GM12878 (cell line): ENCODE measurements around the gene SEPTIN1. TPM values are rescaled to one million over a fixed set of nuclear protein-coding genes. Genes with fewer than 3 reads are reported as not detected.

Experiments used
- ATAC-seq: fragments of 200-7000 bp; cut with Tn5 transposase; 3 replicates; pipeline ENCODE4 v1.9.1; 2020; ENCODE audit warnings: mild to moderate bottlenecking, moderate library complexity
- BruUV-seq: library from RNA; stranded (reverse); fragments of 400-500 nt; replicated peaks from 2 replicates; lab custom pipeline; 2021; lab: Mats Ljungman, UMichigan
- CTCF ChIA-PET: fragments of 300-600 bp; sonication (Branson Sonifier 250); formaldehyde crosslinking; extraction: SDS; loops from one replicate; lab custom pipeline; 2021; ENCODE audit warnings: inconsistent platforms; lab: Yijun Ruan, JAX
- POLR2A ChIA-PET: fragments of 350-600 bp; formaldehyde crosslinking; extraction: SDS; loops from one replicate; lab custom pipeline; 2021; ENCODE audit warnings: inconsistent platforms; lab: Charles Lee
- RAD21 ChIA-PET: fragments of 300-600 bp; sonication (Branson Sonifier 250); formaldehyde crosslinking; loops from one replicate; lab custom pipeline; 2023; ENCODE audit warnings: antibody characterized with exemption; ENCODE audit not compliant: unreplicated experiment; lab: Charles Lee
- SMC1A ChIA-PET: fragments of 300-600 bp; sonication (Branson Sonifier 250); formaldehyde crosslinking; loops from one replicate; lab custom pipeline; 2023; ENCODE audit not compliant: unreplicated experiment, uncharacterized antibody; lab: Charles Lee
- DNase-seq: peaks from one replicate; pipeline ENCODE4 v3.0.0-alpha.2; 2011; ENCODE audit warnings: low read depth, low spot score
- FAIRE-seq: peaks from 3 replicates; lab custom pipeline; 2011; peaks lifted over from hg19 to GRCh38; lab: Jason Lieb, UNC
- H2AFZ ChIP-seq: 2 replicates; pipeline ENCODE4 v1.6.0; 2011; ENCODE audit warnings: low read depth, low read length, control low read depth; ENCODE audit not compliant: control insufficient read depth
- H3K27ac ChIP-seq: 2 replicates; pipeline ENCODE4 v1.5.1; 2011; ENCODE audit warnings: control low read depth; ENCODE audit not compliant: control insufficient read depth, insufficient read depth
- H3K27me3 ChIP-seq, 2 experiments: replicated peaks in 1 of 2; 2 replicates each; pipeline versions ENCODE4 v1.6.0 to v1.6.1; 2011; ENCODE audit warnings: low read length in 1 of 2; ENCODE audit not compliant: control insufficient read depth in 2 of 2, insufficient read depth in 2 of 2
- H3K36me3 ChIP-seq, 2 experiments: 2 replicates each; pipeline ENCODE4 v1.5.1; 2011; ENCODE audit warnings: low read length in 1 of 2; ENCODE audit not compliant: control insufficient read depth in 2 of 2, insufficient read depth in 2 of 2
- H3K4me1 ChIP-seq: 2 replicates; pipeline ENCODE4 v1.6.1; 2011; ENCODE audit warnings: mild to moderate bottlenecking, low read length, moderate library complexity, mixed read lengths; ENCODE audit not compliant: control insufficient read depth, insufficient read depth
- H3K4me2 ChIP-seq: 2 replicates; pipeline ENCODE4 v1.6.0; 2011; ENCODE audit warnings: control low read depth; ENCODE audit not compliant: control insufficient read depth, insufficient read depth
- H3K4me3 ChIP-seq: fragments of 200-600 bp; sonication (generic); 2 replicates; pipeline ENCODE4 v1.5.1; 2016
- H3K79me2 ChIP-seq: 2 replicates; pipeline ENCODE4 v1.6.0; 2011; ENCODE audit warnings: low read length; ENCODE audit not compliant: control insufficient read depth, insufficient read depth
- H3K9ac ChIP-seq: 2 replicates; pipeline ENCODE4 v1.8.0; 2011; ENCODE audit warnings: low read length, control low read depth, mixed read lengths; ENCODE audit not compliant: control insufficient read depth, insufficient read depth
- H3K9me3 ChIP-seq: replicated peaks from 3 replicates; pipeline ENCODE4 v1.5.1; 2011; ENCODE audit warnings: mild to moderate bottlenecking, low read length; ENCODE audit not compliant: control insufficient read depth, insufficient read depth
- H4K20me1 ChIP-seq: 2 replicates; pipeline ENCODE4 v1.6.0; 2011; ENCODE audit not compliant: control insufficient read depth, insufficient read depth
- ETV6 ChIP-seq, 2 experiments: fragments of 450-650 bp in 1 of 2; IDR thresholded peaks in 1 of 2; conservative IDR thresholded peaks in 1 of 2; 2 replicates each; pipeline ENCODE4 v1.6.1; 2014; ENCODE audit warnings: antibody characterized with exemption in 1 of 2, borderline replicate concordance in 1 of 2, low read depth in 1 of 2, mild to moderate bottlenecking in 1 of 2, moderate library complexity in 1 of 2
- HDAC2 ChIP-seq: fragments of 200-600 bp; sonication (generic); IDR thresholded peaks from 2 replicates; pipeline ENCODE4 v1.6.1; 2017
- NR2C1 ChIP-seq: fragments of 450-650 bp; IDR thresholded peaks from 2 replicates; pipeline ENCODE4 v1.6.1; 2017; ENCODE audit warnings: antibody characterized with exemption, mild to moderate bottlenecking, moderate library complexity
- NR2C2 ChIP-seq: IDR thresholded peaks from 2 replicates; pipeline ENCODE4 v1.6.1; 2011; ENCODE audit warnings: borderline replicate concordance, low read depth; ENCODE audit not compliant: control insufficient read depth, insufficient read length
- NRF1 ChIP-seq: conservative IDR thresholded peaks from 2 replicates; pipeline ENCODE4 v1.6.1; 2011; ENCODE audit warnings: mild to moderate bottlenecking, low read depth, low read length, improper control_type of control experiment
- PKNOX1 ChIP-seq: fragments of 450-650 bp; IDR thresholded peaks from 2 replicates; pipeline ENCODE4 v1.6.1; 2016; ENCODE audit warnings: mild to moderate bottlenecking
- ZNF24 ChIP-seq: fragments of 450-650 bp; IDR thresholded peaks from 2 replicates; pipeline ENCODE4 v1.6.1; 2017; ENCODE audit warnings: antibody characterized with exemption, mild to moderate bottlenecking
- WGBS: methylation state at CpG from one replicate; pipeline ENCODE4 v1.1.6; 2016; ENCODE audit warnings: low lambda C conversion rate; ENCODE audit not compliant: insufficient replicate concordance, insufficient coverage; ENCODE audit errors: missing lambda C conversion rate; 5-methylcytosine and 5-hydroxymethylcytosine counted together
- in situ Hi-C: fragments of 300-500 bp; cut with MboI; formaldehyde crosslinking; loops from 9 replicates; pipeline ENCODE4 v1.14.3; 2018; ENCODE audit warnings: mixed read lengths
- intact Hi-C: fragments of 100-400 bp; cut with micrococcal nuclease; formaldehyde crosslinking; loops from one replicate; pipeline ENCODE4 v1.14.2; 2022; ENCODE audit not compliant: unreplicated experiment
- polyA plus RNA-seq, 11 experiments: library from polyadenylated mRNA; depleted of rRNA in 4 of 11; unstranded in 6 of 11; stranded (reverse) in 5 of 11; fragments of >200 nt; fragmentation: Nextera tagmentation in 4 of 11; fragmentation: Illumina TruSeq in 1 of 11; extraction: Ambion mirVana in 4 of 11; extraction: Trizol in 1 of 11; gene quantifications; 1 replicate in 1 of 11; 2 replicates in 10 of 11; pipeline versions ENCODE4 v1.2.1 to v1.2.3, GENCODE V29; 2011 to 2016; ENCODE audit warnings: inconsistent platforms in 2 of 11, missing spikeins in 2 of 11, low read depth in 1 of 11
- total RNA-seq, 4 experiments: library from RNA; depleted of rRNA in 3 of 4; stranded (reverse); fragments of >200 nt in 3 of 4; fragmentation: Illumina TruSeq in 1 of 4; extraction: Trizol in 1 of 4; gene quantifications; 2 replicates each; pipeline versions ENCODE4 v1.2.1 to v1.2.3, GENCODE V29; 2013 to 2021
- TF ChIP-seq, protein P1 (sequence below): IDR thresholded peaks from 2 replicates; pipeline ENCODE4 v1.6.1; 2011; ENCODE audit warnings: low read depth, low read length, improper control_type of control experiment, borderline replicate concordance
- TF ChIP-seq, protein P2 (sequence below): IDR thresholded peaks from 2 replicates; pipeline ENCODE4 v1.6.1; 2012; ENCODE audit warnings: low read depth, low read length, improper control_type of control experiment
- TF ChIP-seq, protein P3 (sequence below): fragments of 150-350 bp; IDR thresholded peaks from 2 replicates; pipeline ENCODE4 v1.6.1; 2014; ENCODE audit warnings: mild to moderate bottlenecking, low read depth, low read length
- TF ChIP-seq, protein P4 (sequence below): fragments of 450-650 bp; IDR thresholded peaks from 2 replicates; pipeline ENCODE4 v1.6.1; 2017; ENCODE audit warnings: mild to moderate bottlenecking
- TF ChIP-seq, protein P5 (sequence below): IDR thresholded peaks from 2 replicates; pipeline ENCODE4 v1.6.1; 2011; ENCODE audit warnings: borderline replicate concordance, low read depth, mild to moderate bottlenecking, moderate library complexity, mixed read lengths, low read length; ENCODE audit not compliant: insufficient read depth; ENCODE audit errors: extremely low read length

SEPTIN1 gene
- total and polyA plus RNA-seq, 10 of the 15 experiments (the other 5 are each of a cell fraction or from before 2014, with no cell fraction given): 2.8 to 153 (median 94.1) TPM

DNA sequence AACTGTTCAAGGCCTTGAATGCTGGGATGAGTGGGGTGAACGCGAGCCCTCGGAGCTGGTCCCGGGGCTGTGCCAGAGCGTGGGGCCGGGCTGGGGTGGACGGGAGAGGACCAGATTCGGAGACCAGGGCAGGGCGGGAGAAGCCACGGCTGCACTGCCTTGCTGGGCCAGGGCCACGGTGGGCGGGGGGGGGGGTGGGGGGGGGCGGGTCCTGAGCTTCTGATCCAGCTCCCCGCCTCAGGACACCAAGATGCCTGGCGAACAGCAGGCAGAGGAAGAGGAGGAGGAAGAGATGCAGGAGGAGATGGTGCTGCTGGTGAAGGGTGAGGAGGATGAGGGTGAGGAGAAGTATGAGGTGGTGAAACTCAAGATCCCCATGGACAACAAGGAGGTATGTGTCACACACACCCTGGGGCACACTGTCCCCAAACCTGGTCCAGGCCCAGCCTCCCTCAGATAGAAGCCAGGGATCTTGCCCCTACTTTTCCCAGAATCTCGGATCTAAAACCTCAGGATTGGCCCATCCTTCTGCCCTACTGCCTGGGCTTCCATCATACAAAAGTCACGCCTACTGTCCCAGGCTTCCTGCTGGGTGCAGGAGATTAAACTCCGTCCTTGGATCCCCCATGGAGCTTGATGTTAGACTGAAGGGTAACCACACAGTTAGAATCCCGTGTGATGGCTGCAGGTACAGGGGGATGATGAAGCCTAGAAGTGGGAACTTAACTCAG is 25.6 kb upstream of the SEPTIN1 start:
- Histone ChIP-seq H3K79me2 (no peaks in the 10 kb centered on the region; the same call in 1 of the 2 replicates), H3K27me3 (no peaks in the 10 kb centered on the region), H3K36me3 (peaks cover 0 to 2% of the 10 kb centered on the region in 2 experiments; a peak in 1 of 4 replicates), H4K20me1 (no peaks in the 10 kb centered on the region), H3K9me3 (no peaks in the 10 kb centered on the region), H3K4me3 (peak overlapping the region; percentile 83), H3K9ac (peak overlapping the region; percentile 13; the same call in 1 of the 2 replicates), H2AFZ (peak overlapping the region; percentile 55), H3K27ac (no peak overlapping the region), H3K4me1 (peaks cover 14% of the 10 kb centered on the region), H3K4me2 (peak overlapping the region; percentile 67)
- BruUV-seq: TSS peak; percentile 75
- CTCF ChIA-PET: interaction anchor here (0.6 to 8.1 kb wide), 20 partner anchors 8 to 316 kb away, joined by 3 to 70 read pairs (median 10); partner anchors contain the start of genes CD2BP2, DCTPP1, SEPTIN1 and TBC1D10B
- RAD21 ChIA-PET: interaction anchor here (0.5 to 4.4 kb wide), 18 partner anchors 8 to 376 kb away, joined by 3 to 33 read pairs (median 5); partner anchors contain the start of genes CD2BP2, DCTPP1, SEPTIN1 and TBC1D10B
- SMC1A ChIA-PET: interaction anchor here (0.9 to 3.8 kb wide), 9 partner anchors 8 to 316 kb away, joined by 3 to 18 read pairs (median 5); partner anchors contain the start of genes DCTPP1, SEPTIN1 and TBX6
- POLR2A ChIA-PET: interaction anchor here (1.1 to 2.4 kb wide), 5 partner anchors 12 to 316 kb away, joined by 3 to 12 read pairs (median 6); partner anchors contain the start of genes TBX6 and ZNF48
- FAIRE-seq (no peak), ATAC-seq (peak; percentile 10; the same call in 2 of the 3 replicates), DNase-seq (no peak)
- in situ Hi-C loops: loop anchor here (5.0 kb wide), 1 partner anchor 316 kb away; the partner anchor contains the start of gene TBX6
- 14% methylated on average over 11 of the region's 19 CpGs for WGBS
- TF ChIP-seq NR2C1 (no peak), NR2C2 (no peak), ETV6 (conservative IDR thresholded peaks at IDR 0.05 in 1 of 2, IDR thresholded peaks at IDR 0.05 in 1 of 2; ENCODE audit: borderline replicate concordance in 1 of 2, low read depth in 1 of 2) (no peak), NRF1 (no peak), PKNOX1 (no peak), HDAC2 (no peak), ZNF24 (no peak)
- TF ChIP-seq, protein P1, sequence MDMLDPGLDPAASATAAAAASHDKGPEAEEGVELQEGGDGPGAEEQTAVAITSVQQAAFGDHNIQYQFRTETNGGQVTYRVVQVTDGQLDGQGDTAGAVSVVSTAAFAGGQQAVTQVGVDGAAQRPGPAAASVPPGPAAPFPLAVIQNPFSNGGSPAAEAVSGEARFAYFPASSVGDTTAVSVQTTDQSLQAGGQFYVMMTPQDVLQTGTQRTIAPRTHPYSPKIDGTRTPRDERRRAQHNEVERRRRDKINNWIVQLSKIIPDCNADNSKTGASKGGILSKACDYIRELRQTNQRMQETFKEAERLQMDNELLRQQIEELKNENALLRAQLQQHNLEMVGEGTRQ: no peak
- TF ChIP-seq, protein P2, sequence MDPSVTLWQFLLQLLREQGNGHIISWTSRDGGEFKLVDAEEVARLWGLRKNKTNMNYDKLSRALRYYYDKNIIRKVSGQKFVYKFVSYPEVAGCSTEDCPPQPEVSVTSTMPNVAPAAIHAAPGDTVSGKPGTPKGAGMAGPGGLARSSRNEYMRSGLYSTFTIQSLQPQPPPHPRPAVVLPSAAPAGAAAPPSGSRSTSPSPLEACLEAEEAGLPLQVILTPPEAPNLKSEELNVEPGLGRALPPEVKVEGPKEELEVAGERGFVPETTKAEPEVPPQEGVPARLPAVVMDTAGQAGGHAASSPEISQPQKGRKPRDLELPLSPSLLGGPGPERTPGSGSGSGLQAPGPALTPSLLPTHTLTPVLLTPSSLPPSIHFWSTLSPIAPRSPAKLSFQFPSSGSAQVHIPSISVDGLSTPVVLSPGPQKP: no peak
- TF ChIP-seq, protein P3, sequence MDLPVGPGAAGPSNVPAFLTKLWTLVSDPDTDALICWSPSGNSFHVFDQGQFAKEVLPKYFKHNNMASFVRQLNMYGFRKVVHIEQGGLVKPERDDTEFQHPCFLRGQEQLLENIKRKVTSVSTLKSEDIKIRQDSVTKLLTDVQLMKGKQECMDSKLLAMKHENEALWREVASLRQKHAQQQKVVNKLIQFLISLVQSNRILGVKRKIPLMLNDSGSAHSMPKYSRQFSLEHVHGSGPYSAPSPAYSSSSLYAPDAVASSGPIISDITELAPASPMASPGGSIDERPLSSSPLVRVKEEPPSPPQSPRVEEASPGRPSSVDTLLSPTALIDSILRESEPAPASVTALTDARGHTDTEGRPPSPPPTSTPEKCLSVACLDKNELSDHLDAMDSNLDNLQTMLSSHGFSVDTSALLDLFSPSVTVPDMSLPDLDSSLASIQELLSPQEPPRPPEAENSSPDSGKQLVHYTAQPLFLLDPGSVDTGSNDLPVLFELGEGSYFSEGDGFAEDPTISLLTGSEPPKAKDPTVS: no peak
- TF ChIP-seq, protein P4, sequence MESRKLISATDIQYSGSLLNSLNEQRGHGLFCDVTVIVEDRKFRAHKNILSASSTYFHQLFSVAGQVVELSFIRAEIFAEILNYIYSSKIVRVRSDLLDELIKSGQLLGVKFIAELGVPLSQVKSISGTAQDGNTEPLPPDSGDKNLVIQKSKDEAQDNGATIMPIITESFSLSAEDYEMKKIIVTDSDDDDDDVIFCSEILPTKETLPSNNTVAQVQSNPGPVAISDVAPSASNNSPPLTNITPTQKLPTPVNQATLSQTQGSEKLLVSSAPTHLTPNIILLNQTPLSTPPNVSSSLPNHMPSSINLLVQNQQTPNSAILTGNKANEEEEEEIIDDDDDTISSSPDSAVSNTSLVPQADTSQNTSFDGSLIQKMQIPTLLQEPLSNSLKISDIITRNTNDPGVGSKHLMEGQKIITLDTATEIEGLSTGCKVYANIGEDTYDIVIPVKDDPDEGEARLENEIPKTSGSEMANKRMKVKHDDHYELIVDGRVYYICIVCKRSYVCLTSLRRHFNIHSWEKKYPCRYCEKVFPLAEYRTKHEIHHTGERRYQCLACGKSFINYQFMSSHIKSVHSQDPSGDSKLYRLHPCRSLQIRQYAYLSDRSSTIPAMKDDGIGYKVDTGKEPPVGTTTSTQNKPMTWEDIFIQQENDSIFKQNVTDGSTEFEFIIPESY: no peak
- TF ChIP-seq, protein P5, sequence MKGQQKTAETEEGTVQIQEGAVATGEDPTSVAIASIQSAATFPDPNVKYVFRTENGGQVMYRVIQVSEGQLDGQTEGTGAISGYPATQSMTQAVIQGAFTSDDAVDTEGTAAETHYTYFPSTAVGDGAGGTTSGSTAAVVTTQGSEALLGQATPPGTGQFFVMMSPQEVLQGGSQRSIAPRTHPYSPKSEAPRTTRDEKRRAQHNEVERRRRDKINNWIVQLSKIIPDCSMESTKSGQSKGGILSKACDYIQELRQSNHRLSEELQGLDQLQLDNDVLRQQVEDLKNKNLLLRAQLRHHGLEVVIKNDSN: no peak
- intact Hi-C loops: loop anchor here (5.0 kb wide), 1 partner anchor 316 kb away; the partner anchor contains the start of gene TBX6
